Neuronal stem cell (in vitro differentiated cells): ENCODE measurements around the gene CLDN15.
"Not testable (repeated sequence)": the region's sequence is repeated elsewhere in the genome, so short reads cannot be mapped to it uniquely, and the experiment has no call there.

Experiments
- DNase-seq: peaks from one replicate; pipeline ENCODE4 v3.0.0-alpha.2; 2013; ENCODE audit warnings: low spot score
- H2AFZ ChIP-seq: one replicate; pipeline ENCODE4 v1.6.1; 2013; ENCODE audit warnings: mild to moderate bottlenecking, low read length, inconsistent platforms
- H2AK5ac ChIP-seq: 2 replicates; pipeline ENCODE4 v1.6.1; 2013; ENCODE audit warnings: low read depth, mild to moderate bottlenecking, inconsistent platforms, low read length, moderate library complexity, mixed read lengths
- H2BK120ac ChIP-seq: 2 replicates; pipeline ENCODE4 v1.6.1; 2013; ENCODE audit warnings: low read depth, mild to moderate bottlenecking, inconsistent platforms, low read length, moderate library complexity, mixed read lengths
- H2BK12ac ChIP-seq: one replicate; pipeline ENCODE4 v1.6.1; 2013; ENCODE audit warnings: low read length, inconsistent platforms
- H2BK15ac ChIP-seq: 2 replicates; pipeline ENCODE4 v1.6.1; 2013; ENCODE audit warnings: mild to moderate bottlenecking, low read length, inconsistent platforms, mixed read lengths
- H2BK5ac ChIP-seq: one replicate; pipeline ENCODE4 v1.6.1; 2013; ENCODE audit warnings: inconsistent platforms, mild to moderate bottlenecking, low read length, moderate library complexity
- H3K14ac ChIP-seq: one replicate; pipeline ENCODE4 v1.6.1; 2013; ENCODE audit warnings: low read length, inconsistent platforms
- H3K18ac ChIP-seq: 2 replicates; pipeline ENCODE4 v1.6.1; 2013; ENCODE audit warnings: low read length, inconsistent platforms
- H3K23ac ChIP-seq: 2 replicates; pipeline ENCODE4 v1.6.1; 2013; ENCODE audit warnings: low read depth, mild to moderate bottlenecking, mixed read lengths, low read length, inconsistent platforms; ENCODE audit not compliant: poor library complexity
- H3K27ac ChIP-seq: replicated peaks from 3 replicates; pipeline ENCODE4 v1.5.1; 2013; ENCODE audit warnings: low read length, inconsistent platforms
- H3K27me3 ChIP-seq, 3 experiments: 2 replicates each; pipeline ENCODE4 v1.6.1; 2013; ENCODE audit warnings: low read length in 3 of 3, mild to moderate bottlenecking in 2 of 3, inconsistent platforms in 1 of 3, low read depth in 1 of 3, mixed read lengths in 1 of 3, moderate library complexity in 1 of 3; ENCODE audit not compliant: control insufficient read depth in 3 of 3, insufficient read depth in 3 of 3
- H3K36me3 ChIP-seq, 2 donors: replicated peaks in 1 of 2; 2 replicates each; pipeline ENCODE4 v1.6.1; 2013; ENCODE audit warnings: low read length in 2 of 2; ENCODE audit not compliant: control insufficient read depth in 2 of 2, insufficient read depth in 2 of 2
- H3K4ac ChIP-seq: 2 replicates; pipeline ENCODE4 v1.6.1; 2013; ENCODE audit warnings: inconsistent platforms, mild to moderate bottlenecking, low read length, moderate library complexity
- H3K4me1 ChIP-seq, 2 donors: 1 replicate in 1 of 2; 2 replicates in 1 of 2; pipeline ENCODE4 v1.6.1; 2013; ENCODE audit warnings: low read length in 2 of 2, low read depth in 1 of 2; ENCODE audit not compliant: control insufficient read depth in 2 of 2, insufficient read depth in 1 of 2
- H3K4me2 ChIP-seq: one replicate; pipeline ENCODE4 v1.6.1; 2013; ENCODE audit warnings: mild to moderate bottlenecking, low read length, inconsistent platforms; ENCODE audit not compliant: insufficient read depth, poor library complexity, severe bottlenecking
- H3K4me3 ChIP-seq, 2 donors: 2 replicates each; pipeline ENCODE4 v1.5.1; 2013; ENCODE audit warnings: low read length in 2 of 2, mild to moderate bottlenecking in 2 of 2, inconsistent platforms in 1 of 2, moderate library complexity in 1 of 2
- H3K79me1 ChIP-seq: one replicate; pipeline ENCODE4 v1.6.1; 2013; ENCODE audit warnings: low read depth, mild to moderate bottlenecking, inconsistent platforms, low read length, moderate library complexity
- H3K9ac ChIP-seq: one replicate; pipeline ENCODE4 v1.6.1; 2013; ENCODE audit warnings: mild to moderate bottlenecking, low read depth, low read length, inconsistent platforms; ENCODE audit not compliant: poor library complexity
- H3K9me3 ChIP-seq, 2 donors: replicated peaks in 1 of 2; 2 replicates each; pipeline versions ENCODE3 to v1.6.1; 2013; ENCODE audit warnings: low read length in 2 of 2, mild to moderate bottlenecking in 2 of 2, inconsistent platforms in 1 of 2, low read depth in 1 of 2, mixed read lengths in 1 of 2, moderate library complexity in 1 of 2; ENCODE audit not compliant: control insufficient read depth in 2 of 2, insufficient read depth in 1 of 2
- H4K8ac ChIP-seq: one replicate; pipeline ENCODE4 v1.6.1; 2013; ENCODE audit warnings: low read depth, mild to moderate bottlenecking, inconsistent platforms, low read length, moderate library complexity
- H4K91ac ChIP-seq: one replicate; pipeline ENCODE4 v1.6.1; 2013; ENCODE audit warnings: low read length, low read depth, mild to moderate bottlenecking, inconsistent platforms; ENCODE audit not compliant: poor library complexity
- WGBS, 2 donors: extraction: QIAGEN DNeasy Blood & Tissue Kit; methylation state at CpG; one replicate each; pipeline ENCODE4 v1.1.7; 2013; ENCODE audit warnings: missing lambda C conversion rate in 2 of 2, mixed read lengths in 1 of 2; ENCODE audit not compliant: insufficient read length in 2 of 2, insufficient replicate concordance in 1 of 2; ENCODE audit errors: extremely low coverage in 2 of 2; 5-methylcytosine and 5-hydroxymethylcytosine counted together

CLDN15 gene

GRCh38 chr7:101201695-101202602 lies 35.7 kb downstream of the CLDN15 start:
- Histone ChIP-seq H3K27ac (no peak overlapping the region), H3K23ac (peak overlapping the region; percentile 89), H2BK120ac (no peak overlapping the region), H2AK5ac (peak overlapping the region; percentile 79), H3K9ac (peak overlapping the region; percentile 84), H3K79me1 (no peaks in the 10 kb centered on the region), H3K36me3 (no peaks in the 10 kb centered on the region), H3K4ac (peak overlapping the region; percentile 37), H3K4me1 (peaks cover 3 to 15% of the 10 kb centered on the region in 2 donors), H3K4me3 (peak overlapping the region in 1 of 2 donors; percentile 69), H3K4me2 (peak overlapping the region; percentile 73), H3K14ac (peak overlapping the region; percentile 71), H3K9me3 (no peaks in the 10 kb centered on the region), H2AFZ (peak overlapping the region; percentile 69), H3K27me3 (peaks cover 9 to 36% (median 31%) of the 10 kb centered on the region in 3 experiments), H2BK12ac (peak overlapping the region; percentile 94), H2BK15ac (peak overlapping the region; percentile 85), H4K8ac (no peak overlapping the region), H3K18ac (peak overlapping the region; percentile 91), H4K91ac (no peak overlapping the region), H2BK5ac (no peak overlapping the region)
- no CpG with 5 or more reads among the region's 75 CpGs for WGBS, 2 donors
- no peak for DNase-seq

DNA sequence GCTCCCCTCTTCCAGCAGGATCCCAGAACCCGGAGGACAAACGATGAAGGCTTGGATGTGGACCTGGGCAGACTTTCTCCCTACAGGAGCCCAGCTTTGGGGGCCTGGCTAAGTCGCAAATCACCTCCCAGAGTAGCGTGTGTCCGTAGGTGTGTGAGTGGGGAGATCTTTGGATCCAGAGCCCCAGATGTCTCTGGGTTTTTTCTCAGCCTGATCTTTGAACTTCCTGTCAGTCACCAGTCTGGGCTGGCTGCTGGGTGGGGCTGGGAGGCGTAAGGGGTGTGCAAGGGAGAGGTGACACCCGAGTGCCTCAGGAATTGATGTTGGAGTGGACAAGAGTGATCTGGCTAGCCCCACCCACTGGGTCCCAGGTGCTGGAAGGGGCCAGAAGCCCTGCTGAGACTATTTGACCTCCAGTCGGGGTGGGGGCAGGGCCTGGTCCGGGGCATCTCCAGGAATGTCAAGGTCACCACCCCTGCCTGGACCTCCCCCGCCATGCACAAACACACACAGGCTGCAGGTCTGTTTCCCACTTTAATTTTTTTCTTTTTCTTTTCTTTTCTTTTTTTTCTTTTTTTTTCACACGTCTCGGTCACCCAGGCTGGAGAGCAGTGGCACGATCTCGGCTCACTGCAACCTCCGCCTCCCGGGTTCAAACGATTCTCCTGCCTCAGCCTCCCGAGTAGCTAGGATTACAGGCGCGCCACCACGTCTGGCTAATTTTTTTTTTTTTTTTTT lies 36.6 kb downstream of the CLDN15 start, which contains the start of gene MOGAT3:
MOGAT3 (minus strand) TSS at position 175 of the 738 bp plus-strand sequence. CDS start 182 bp downstream, outside the sequence.
- Histone ChIP-seq H3K4ac (peak within 1 kb of the TSS; percentile 37), H3K9ac (peak within 1 kb of the TSS; percentile 84), H3K4me2 (peak within 1 kb of the TSS; percentile 73), H4K8ac (no peak within 1 kb of the TSS), H3K27me3 (peaks cover 9 to 36% (median 31%) of the 10 kb centered on the region in 3 experiments), H3K79me1 (no peaks in the 10 kb centered on the region), H2BK15ac (peak within 1 kb of the TSS; percentile 85), H3K36me3 (no peaks in the 10 kb centered on the region), H2BK120ac (no peak within 1 kb of the TSS), H2AFZ (peak within 1 kb of the TSS; percentile 69), H3K14ac (no peak within 1 kb of the TSS), H3K4me1 (peaks cover 3 to 15% of the 10 kb centered on the region in 2 donors), H3K9me3 (no peaks in the 10 kb centered on the region), H4K91ac (no peak within 1 kb of the TSS), H2BK5ac (no peak within 1 kb of the TSS), H3K23ac (peak within 1 kb of the TSS; percentile 89), H2AK5ac (peak within 1 kb of the TSS; percentile 79), H2BK12ac (peak within 1 kb of the TSS; percentile 94), H3K4me3 (peak within 1 kb of the TSS in 1 of 2 donors; percentile 69), H3K18ac (peak within 1 kb of the TSS; percentile 91), H3K27ac (no peak within 1 kb of the TSS)
- no peak for DNase-seq
- no CpG with 5 or more reads among the region's 21 CpGs for WGBS, 2 donors

DNA sequence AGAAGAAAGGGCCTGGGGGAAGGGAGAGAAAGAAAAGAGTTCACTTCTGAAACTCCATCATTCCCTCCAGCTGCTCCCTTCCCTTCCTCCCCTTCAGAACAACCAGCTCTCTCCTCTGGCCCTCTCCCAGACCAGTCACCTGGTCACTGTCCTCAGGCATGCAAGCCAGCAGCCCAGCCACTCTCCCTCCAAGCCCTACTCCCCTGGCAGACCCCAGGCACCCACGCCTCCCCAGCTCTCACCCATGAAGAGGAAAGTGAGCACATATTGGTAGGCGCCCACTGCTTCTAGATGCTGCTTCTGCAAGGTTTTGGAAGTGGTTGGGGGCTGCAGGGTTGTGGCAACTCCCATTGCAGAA lies 37.1 kb downstream of the CLDN15 start:
- H3K4me2 ChIP-seq: no peak overlapping the region
- H3K79me1 ChIP-seq: no peaks in the 10 kb centered on the region
- no peak overlapping the region for H4K91ac ChIP-seq
- H4K8ac ChIP-seq: no peak overlapping the region
- no CpG with 5 or more reads among the region's 2 CpGs for WGBS, 2 donors
- H3K4me1 ChIP-seq: peaks cover 3 to 15% of the 10 kb centered on the region in 2 donors
- H2AFZ ChIP-seq: peak overlapping the region; percentile 50
- H3K9ac ChIP-seq: no peak overlapping the region
- H3K4ac ChIP-seq: no peak overlapping the region
- no peaks in the 10 kb centered on the region for H3K36me3 ChIP-seq
- H2AK5ac ChIP-seq: no peak overlapping the region
- H2BK5ac ChIP-seq: no peak overlapping the region
- H3K23ac ChIP-seq: no peak overlapping the region
- H3K4me3 ChIP-seq: no peak overlapping the region
- H2BK120ac ChIP-seq: no peak overlapping the region
- no peak overlapping the region for H3K14ac ChIP-seq
- H3K27me3 ChIP-seq: peaks cover 9 to 36% (median 31%) of the 10 kb centered on the region in 3 experiments
- H3K27ac ChIP-seq: no peak overlapping the region
- no peaks in the 10 kb centered on the region for H3K9me3 ChIP-seq
- H2BK12ac ChIP-seq: no peak overlapping the region
- no peak for DNase-seq
- H2BK15ac ChIP-seq: peak overlapping the region; percentile 9
- H3K18ac ChIP-seq: no peak overlapping the region

- peaks cover 3 to 15% of the 10 kb centered on the region in 2 donors for H3K4me1 ChIP-seq
Measured at GRCh38 chr7:101199522-101199921, 38.1 kb downstream of the CLDN15 start.

More at GRCh38 chr7:101199522-101199921, 38.1 kb downstream of the CLDN15 start:
- WGBS, 2 donors: no CpG with 5 or more reads among the region's 10 CpGs
- not testable (repeated sequence) for H3K4me2 ChIP-seq, H3K9ac ChIP-seq, H3K79me1 ChIP-seq, DNase-seq, H4K8ac ChIP-seq, H2BK15ac ChIP-seq, H3K27ac ChIP-seq, H2BK120ac ChIP-seq, H3K14ac ChIP-seq, H2BK5ac ChIP-seq, H2BK12ac ChIP-seq, H2AFZ ChIP-seq, H2AK5ac ChIP-seq, H3K4ac ChIP-seq, H3K23ac ChIP-seq, H3K9me3 ChIP-seq, H3K36me3 ChIP-seq, H3K18ac ChIP-seq, H4K91ac ChIP-seq, H3K4me3 ChIP-seq
- peaks cover 9 to 38% (median 33%) of the 10 kb centered on the region in 3 experiments for H3K27me3 ChIP-seq
